Ovary (tissue), 9 donors: ENCODE measurements around the gene POLL. TPM values are rescaled to one million over a fixed set of nuclear protein-coding genes. Genes with fewer than 3 reads are reported as not detected.

Experiments used
- DNase-seq, 5 donors: peaks; one replicate each; pipeline ENCODE4 v3.0.0-alpha.2; 2019 to 2020
- H3K27ac ChIP-seq, 2 donors: fragments of 200-600 bp; one replicate each; pipeline versions ENCODE4 v1.5.1 to v1.8.0; 2019 to 2022
- H3K27me3 ChIP-seq: fragments of 200-600 bp; one replicate; pipeline ENCODE4 v1.8.0; 2022
- H3K36me3 ChIP-seq: fragments of 200-600 bp; sonication (generic); one replicate; pipeline ENCODE4 v1.5.1; 2019
- H3K4me1 ChIP-seq: one replicate; pipeline ENCODE4 v1.8.1; 2013; ENCODE audit warnings: mild to moderate bottlenecking, moderate library complexity; ENCODE audit not compliant: insufficient read depth
- H3K4me3 ChIP-seq: fragments of 200-600 bp; sonication (generic); one replicate; pipeline ENCODE4 v1.5.1; 2017
- H3K9me3 ChIP-seq, 2 donors: fragments of 200-600 bp in 1 of 2; sonication (generic) in 1 of 2; one replicate each; pipeline versions ENCODE4 v1.5.1 to v1.8.1; 2013 to 2019; ENCODE audit warnings: mild to moderate bottlenecking in 1 of 2, moderate library complexity in 1 of 2
- CTCF ChIP-seq, 3 donors: fragments of 450-650 bp in 2 of 3; fragments of 200-600 bp in 1 of 3; IDR thresholded peaks; one replicate each; pipeline versions ENCODE4 v1.5.1 to v1.8.0; 2016 to 2022; ENCODE audit warnings: antibody characterized with exemption in 3 of 3, mild to moderate bottlenecking in 1 of 3
- EP300 ChIP-seq: sonication (generic); formaldehyde crosslinking; IDR thresholded peaks from one replicate; pipeline ENCODE4 v1.6.1; 2017; ENCODE audit warnings: antibody characterized with exemption
- POLR2A ChIP-seq: fragments of 450-650 bp; IDR thresholded peaks from one replicate; pipeline ENCODE4 v1.6.1; 2017; ENCODE audit warnings: antibody characterized with exemption, mild to moderate bottlenecking, moderate library complexity
- WGBS, 3 donors: extraction: QIAGEN DNeasy Blood & Tissue Kit in 1 of 3; methylation state at CpG; one replicate each; pipeline versions ENCODE4 v1.1.5 to v1.1.7; 2013 to 2017; 5-methylcytosine and 5-hydroxymethylcytosine counted together
- intact Hi-C, 4 donors: fragments of 100-400 bp; cut with DNase I; formaldehyde crosslinking; loops; one replicate each; pipeline versions ENCODE4 v1.11.0 to v1.15.1; 2022 to 2023
- polyA plus RNA-seq, 2 donors: library from polyadenylated mRNA; stranded (reverse); fragments of 200-250 nt in 1 of 2; fragments of 350-450 nt in 1 of 2; fragmentation: Illumina TruSeq in 1 of 2; extraction: RNeasy Lipid Tissue Mini Kit (QIAGEN cat#74804) in 1 of 2; gene quantifications; one replicate each; pipeline ENCODE4 v1.2.3, GENCODE V29; 2013 to 2014
- total RNA-seq, 7 donors: library from RNA; depleted of rRNA in 2 of 7; stranded (reverse); fragments of >200 nt in 2 of 7; fragmentation: NEBNext Ultra II Directional in 3 of 7; extraction: Animal tissue kit (Norgen Biotek cat#: 25700) in 3 of 7; gene quantifications; one replicate each; pipeline versions ENCODE4 v1.1.0 to v1.2.4, GENCODE V29; 2016 to 2023
- donor health status: DM: no; HTN: no; CAD: no; lungs with moderate emphysema.
- donor health status: DM: no; HTN: no; CAD: no.
- donor health status: Bipolar disorder and iron deficiency.
- donor health status: DM: yes; HTN: yes; CAD: no.
- donor health status: DM: no; HTN: no; CAD: no.
- donor health status: DM: yes; HTN: yes; CAD: no.

POLL gene
- total and polyA plus RNA-seq, 9 donors = 17.3 to 33.8 (median 31.0) TPM

GRCh38 chr10:101561068-101561915 is 26.8 kb downstream of the POLL start:
- TF ChIP-seq POLR2A = no peak
- no peak for TF ChIP-seq CTCF (IDR thresholded peaks at IDR 0.05)
- TF ChIP-seq EP300 = no peak
- 44 to 55% (median 45%) methylated on average over 15 of the region's 15 CpGs for whole genome bisulfite sequencing, 3 donors
- no peak for DNase-seq
- H3K36me3 ChIP-seq = no peaks in the 10 kb centered on the region
- H3K9me3 ChIP-seq = no peaks in the 10 kb centered on the region
- intact Hi-C loops = loop anchor here in 1 of 4 donors (10.0 kb wide), 1 partner anchor 286 kb away; no protein-coding TSS in a partner anchor
- H3K4me1 ChIP-seq = no peaks in the 10 kb centered on the region
- no peak overlapping the region for H3K27ac ChIP-seq
- no peak overlapping the region for H3K4me3 ChIP-seq
- no peaks in the 10 kb centered on the region for H3K27me3 ChIP-seq

- H3K27me3 ChIP-seq = no peaks in the 10 kb centered on the region
- no peaks in the 10 kb centered on the region for H3K9me3 ChIP-seq
- H3K4me1 ChIP-seq = no peaks in the 10 kb centered on the region
- H3K36me3 ChIP-seq = no peaks in the 10 kb centered on the region
- no peak overlapping the region for H3K4me3 ChIP-seq
- DNase-seq = no peak
- TF ChIP-seq CTCF (IDR thresholded peaks at IDR 0.05) (no peak), EP300 (no peak), POLR2A (no peak)
- no peak overlapping the region for H3K27ac ChIP-seq
- whole genome bisulfite sequencing, 3 donors = 6 to 37% (median 10%) methylated on average over 2 of the region's 2 CpGs
- intact Hi-C loops = loop anchor here in 1 of 4 donors (10.0 kb wide), 1 partner anchor 286 kb away; no protein-coding TSS in a partner anchor
Measured at GRCh38 chr10:101560298-101561067, 27.6 kb downstream of the POLL start.

- H3K4me1 ChIP-seq = no peaks in the 10 kb centered on the region
- no peak overlapping the region for H3K27ac ChIP-seq
- intact Hi-C loops = loop anchor here in 1 of 4 donors (10.0 kb wide), 1 partner anchor 285 kb away; no protein-coding TSS in a partner anchor
- no peak for DNase-seq
- 50 to 55% (median 50%) methylated on average over 12 of the region's 12 CpGs for WGBS, 3 donors
- H3K4me3 ChIP-seq = no peak overlapping the region
- TF ChIP-seq POLR2A (no peak), CTCF (IDR thresholded peaks at IDR 0.05) (no peak), EP300 (no peak)
- no peaks in the 10 kb centered on the region for H3K27me3 ChIP-seq
- no peaks in the 10 kb centered on the region for H3K36me3 ChIP-seq
- H3K9me3 ChIP-seq = no peaks in the 10 kb centered on the region
Measured at GRCh38 chr10:101559596-101560297, 28.3 kb downstream of the POLL start.
